H7 (cell line): ENCODE results near the gene SEPTIN2. TPM values are rescaled to one million over a fixed set of nuclear protein-coding genes. Genes with fewer than 3 reads are reported as not detected.
"Not testable (repeated sequence)": the region's sequence is repeated elsewhere in the genome, so short reads cannot be mapped to it uniquely, and the experiment has no call there.

Experiments used
- DNase-seq: peaks from one replicate; pipeline ENCODE4 v3.0.0; 2012
- H3K27me3 ChIP-seq: 2 replicates; pipeline ENCODE4 v1.6.0; 2011; ENCODE audit warnings: mild to moderate bottlenecking, low read length; ENCODE audit not compliant: control insufficient read depth, insufficient read depth
- H3K36me3 ChIP-seq: replicated peaks from 2 replicates; pipeline ENCODE4 v1.5.1; 2011; ENCODE audit warnings: low read length; ENCODE audit not compliant: control insufficient read depth, insufficient read depth
- H3K4me3 ChIP-seq: 2 replicates; pipeline ENCODE4 v1.5.1; 2011; ENCODE audit warnings: low read depth, mild to moderate bottlenecking, control low read depth, low read length, moderate library complexity; ENCODE audit not compliant: insufficient read depth
- total RNA-seq: library from RNA; depleted of rRNA; stranded (reverse); fragments of >200 nt; shearing (Covaris generic); gene quantifications from 2 replicates; pipeline ENCODE4 v1.2.3, GENCODE V29; 2014

SEPTIN2 gene
- total RNA-seq, 1 experiment from 2014 or later: 249 TPM

GRCh38 chr2:241363426-241363825 is 47.7 kb downstream of the SEPTIN2 start:
- H3K36me3 ChIP-seq: no peaks in the 10 kb centered on the region; the same call in 1 of the 2 replicates
- DNase-seq: no peak
- no peaks in the 10 kb centered on the region for H3K27me3 ChIP-seq
- no peak overlapping the region for H3K4me3 ChIP-seq

DNA sequence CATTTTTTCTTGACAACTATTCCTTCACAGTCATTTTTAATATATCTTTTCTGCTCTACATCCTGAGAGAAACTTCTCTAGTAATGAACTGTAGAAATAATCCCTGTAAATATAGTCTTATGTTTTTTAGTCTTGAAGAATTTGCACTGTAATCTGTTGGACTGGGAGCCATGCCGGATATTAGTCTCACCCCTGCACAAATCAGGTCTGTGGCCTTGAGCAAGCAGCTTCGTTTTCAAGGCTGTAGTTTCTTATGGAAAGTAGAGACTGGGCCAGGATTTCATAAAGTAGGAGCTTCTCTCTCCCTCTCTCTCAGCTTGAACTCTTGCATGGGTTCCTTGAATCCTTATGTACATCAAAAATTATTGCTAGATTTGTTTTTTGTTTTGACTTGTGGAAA is 49.1 kb downstream of the SEPTIN2 start:
- no peaks in the 10 kb centered on the region for H3K27me3 ChIP-seq
- no peak overlapping the region for H3K4me3 ChIP-seq
- no peaks in the 10 kb centered on the region; the same call in 1 of the 2 replicates for H3K36me3 ChIP-seq
- no peak for DNase-seq

GRCh38 chr2:241366678-241367077 is 51.0 kb downstream of the SEPTIN2 start:
- no peaks in the 10 kb centered on the region for H3K27me3 ChIP-seq
- no peak for DNase-seq
- no peak overlapping the region for H3K4me3 ChIP-seq
- H3K36me3 ChIP-seq: no peaks in the 10 kb centered on the region; the same call in 1 of the 2 replicates

- no peak for DNase-seq
- Histone ChIP-seq H3K4me3 (no peak overlapping the region), H3K27me3 (no peaks in the 10 kb centered on the region), H3K36me3 (peaks cover 2% of the 10 kb centered on the region; the same call in 1 of the 2 replicates)
These were observed 52.9 kb downstream of the SEPTIN2 start for GRCh38 chr2:241368643-241369042.

DNA sequence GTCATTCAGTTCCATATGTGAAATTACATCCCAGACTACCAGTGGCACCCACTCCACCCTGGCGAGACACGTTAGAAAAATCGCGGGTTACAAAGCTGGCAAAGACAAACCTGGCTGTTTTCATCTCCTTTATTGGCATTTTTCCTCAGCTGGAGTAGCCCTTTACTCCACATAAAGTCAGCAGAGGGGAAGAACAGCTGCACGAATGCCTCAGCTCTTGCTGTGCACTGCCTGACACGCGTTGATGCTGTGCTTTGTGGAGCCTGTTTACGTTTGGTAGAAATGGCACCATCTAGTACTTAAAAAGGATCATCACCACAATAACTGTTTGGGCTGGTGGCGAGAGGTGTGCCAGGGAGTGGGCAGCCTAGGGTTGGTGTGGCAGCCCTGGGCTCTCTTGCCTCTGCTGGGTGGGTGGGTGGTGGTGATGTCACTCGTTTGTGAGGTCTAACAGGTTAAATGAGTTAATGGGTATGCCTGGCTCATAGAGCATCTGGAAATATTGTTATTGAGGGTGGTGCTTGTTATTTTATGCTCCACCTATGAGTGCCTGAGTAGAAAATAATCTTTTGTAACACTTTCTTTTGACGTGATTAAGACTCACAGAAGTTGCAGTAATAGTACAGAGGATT is 56.8 kb downstream of the SEPTIN2 start:
- peaks cover 6% of the 10 kb centered on the region for H3K36me3 ChIP-seq
- no peak overlapping the region for H3K4me3 ChIP-seq
- H3K27me3 ChIP-seq: no peaks in the 10 kb centered on the region
- no peak for DNase-seq

- H3K4me3 ChIP-seq: no peak overlapping the region
- no peak for DNase-seq
- H3K36me3 ChIP-seq: peaks cover 6% of the 10 kb centered on the region
- H3K27me3 ChIP-seq: no peaks in the 10 kb centered on the region
These were observed 57.7 kb downstream of the SEPTIN2 start for GRCh38 chr2:241373446-241373845.

DNA sequence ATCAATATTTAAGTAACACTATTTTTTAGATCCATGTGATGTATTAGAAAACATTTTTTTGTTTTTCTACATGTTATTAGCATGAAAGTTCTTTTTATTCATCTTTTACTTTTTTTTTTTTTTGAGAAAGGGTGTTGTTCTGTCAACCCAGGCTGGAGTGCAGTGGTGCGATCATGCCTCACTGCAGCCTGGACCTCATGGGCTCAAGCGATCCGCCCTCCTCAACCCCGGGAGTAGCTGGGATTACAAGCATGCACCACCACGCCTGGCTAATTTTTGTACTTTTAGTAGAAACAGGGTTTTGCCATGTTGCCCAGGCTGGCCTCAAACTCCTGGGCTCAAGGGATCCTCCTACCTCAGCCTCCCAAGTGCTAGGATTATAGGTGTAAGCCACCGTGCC is 58.2 kb downstream of the SEPTIN2 start:
- H3K4me3 ChIP-seq, DNase-seq, H3K36me3 ChIP-seq, H3K27me3 ChIP-seq: not testable (repeated sequence)

- no peak for DNase-seq
- Histone ChIP-seq H3K27me3 (no peaks in the 10 kb centered on the region), H3K4me3 (no peak overlapping the region), H3K36me3 (peaks cover 6% of the 10 kb centered on the region)
These were observed 59.6 kb downstream of the SEPTIN2 start for GRCh38 chr2:241375300-241375699.

GRCh38 chr2:241376808-241377207 is 61.1 kb downstream of the SEPTIN2 start:
- Histone ChIP-seq H3K4me3 (no peak overlapping the region), H3K36me3 (peaks cover 6% of the 10 kb centered on the region), H3K27me3 (no peaks in the 10 kb centered on the region)
- DNase-seq: no peak

- no peaks in the 10 kb centered on the region for H3K27me3 ChIP-seq
- no peak for DNase-seq
- H3K36me3 ChIP-seq: peaks cover 4% of the 10 kb centered on the region
- no peak overlapping the region for H3K4me3 ChIP-seq
These were observed 63.1 kb downstream of the SEPTIN2 start for GRCh38 chr2:241378816-241379215.

GRCh38 chr2:241379481-241380480 is 64.1 kb downstream of the SEPTIN2 start:
- Histone ChIP-seq H3K4me3 (no peak overlapping the region), H3K36me3 (peaks cover 1% of the 10 kb centered on the region), H3K27me3 (no peaks in the 10 kb centered on the region)
- DNase-seq: no peak

DNA sequence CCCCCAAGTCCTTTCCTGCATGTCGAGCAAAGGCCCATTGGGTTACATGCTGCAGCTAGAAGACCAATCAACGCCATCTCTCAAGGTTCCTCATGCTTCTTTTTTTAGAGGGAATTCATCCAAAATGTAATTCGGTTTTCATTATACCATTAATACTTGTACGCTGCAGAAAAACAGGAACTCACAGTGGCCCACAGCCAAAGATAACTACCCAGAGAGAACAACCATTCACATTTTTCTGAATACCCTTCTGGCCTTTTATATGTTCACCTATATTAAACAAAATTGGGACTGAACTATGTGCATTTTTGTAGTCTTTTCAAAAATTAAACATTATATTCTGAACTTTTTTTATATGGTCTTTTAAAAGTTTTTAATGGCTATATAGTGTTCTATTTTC is 66.1 kb downstream of the SEPTIN2 start:
- H3K27me3 ChIP-seq: no peaks in the 10 kb centered on the region
- no peaks in the 10 kb centered on the region; the same call in 1 of the 2 replicates for H3K36me3 ChIP-seq
- DNase-seq: no peak
- no peak overlapping the region for H3K4me3 ChIP-seq

DNA sequence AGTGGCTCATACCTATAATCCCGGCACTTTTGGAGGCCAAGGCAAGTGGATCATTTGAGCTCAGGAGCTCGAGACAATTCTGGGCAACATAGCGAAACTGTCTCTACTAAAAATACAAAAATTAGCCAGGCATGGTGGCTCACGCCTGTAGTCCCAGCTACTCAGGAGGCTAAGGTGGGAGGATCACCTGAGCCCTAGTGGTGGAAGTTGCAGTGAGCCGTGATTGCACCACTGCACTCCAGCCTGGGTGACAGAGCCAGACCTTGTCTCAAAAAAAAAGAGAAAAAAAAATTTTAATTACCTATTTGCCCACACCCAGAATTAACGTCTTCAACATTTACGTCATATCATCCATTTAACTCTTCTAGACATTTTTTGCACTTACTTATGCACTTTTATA is 69.7 kb downstream of the SEPTIN2 start:
- H3K36me3 ChIP-seq, DNase-seq, H3K27me3 ChIP-seq, H3K4me3 ChIP-seq: not testable (repeated sequence)

- no peak overlapping the region for H3K4me3 ChIP-seq
- no peak for DNase-seq
- H3K27me3 ChIP-seq: no peaks in the 10 kb centered on the region
- no peaks in the 10 kb centered on the region; the same call in 1 of the 2 replicates for H3K36me3 ChIP-seq
These were observed 70.8 kb downstream of the SEPTIN2 start for GRCh38 chr2:241386519-241386918.

DNA sequence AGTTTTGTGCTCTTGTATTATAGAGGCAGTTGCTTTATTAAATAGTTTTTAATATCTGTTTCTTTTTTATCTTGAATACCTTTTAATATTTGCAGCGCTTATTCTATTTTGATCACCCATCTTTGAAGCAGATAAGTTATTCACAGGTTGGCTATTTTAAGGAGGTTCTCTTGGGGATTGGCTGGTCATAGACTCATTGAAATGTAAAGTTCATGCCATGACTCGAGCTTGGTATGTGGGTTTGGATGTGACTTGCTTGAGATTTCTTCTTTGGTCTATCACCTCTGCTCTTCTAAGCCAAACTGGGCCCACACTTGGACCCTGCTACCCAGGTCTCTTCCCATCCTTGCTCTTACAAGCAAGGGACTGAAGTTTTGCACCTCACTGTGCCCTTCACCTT is 74.0 kb downstream of the SEPTIN2 start:
- H3K4me3 ChIP-seq: no peak overlapping the region
- H3K36me3 ChIP-seq: no peaks in the 10 kb centered on the region
- no peaks in the 10 kb centered on the region for H3K27me3 ChIP-seq
- no peak for DNase-seq
